PFSK-1 (cell line): Measurements from ENCODE around the gene ZNF22.

Experiments used
- FOXP2 ChIP-seq: optimal IDR thresholded peaks from 2 replicates; pipeline ENCODE3; 2011; ENCODE audit warnings: borderline replicate concordance, control low read depth, inconsistent platforms; ENCODE audit not compliant: insufficient read depth; ENCODE audit errors: extremely low read length, extremely low read depth
- POLR2AphosphoS5 ChIP-seq: IDR thresholded peaks from 2 replicates; pipeline ENCODE4 v1.6.1; 2012; ENCODE audit warnings: low read depth, mild to moderate bottlenecking, control low read depth, low read length, moderate library complexity
- SIN3A ChIP-seq: IDR thresholded peaks from 2 replicates; pipeline ENCODE4 v1.6.1; 2012; ENCODE audit warnings: mild to moderate bottlenecking, low read length, moderate library complexity, borderline replicate concordance; ENCODE audit not compliant: insufficient read depth
- TAF1 ChIP-seq: IDR thresholded peaks from 2 replicates; pipeline ENCODE4 v1.6.1; 2012; ENCODE audit warnings: low read length, control low read depth, borderline replicate concordance; ENCODE audit not compliant: insufficient read depth
- TF ChIP-seq, protein P1 (sequence below), 2 experiments: IDR thresholded peaks; 2 replicates each; pipeline versions ENCODE4 v1.6.1 to v1.8.0; 2011 to 2012; ENCODE audit warnings: low read depth in 2 of 2, low read length in 2 of 2, control low read depth in 1 of 2, inconsistent platforms in 1 of 2, mild to moderate bottlenecking in 1 of 2, moderate library complexity in 1 of 2; ENCODE audit not compliant: insufficient read depth in 1 of 2

The ZNF22 gene

DNA sequence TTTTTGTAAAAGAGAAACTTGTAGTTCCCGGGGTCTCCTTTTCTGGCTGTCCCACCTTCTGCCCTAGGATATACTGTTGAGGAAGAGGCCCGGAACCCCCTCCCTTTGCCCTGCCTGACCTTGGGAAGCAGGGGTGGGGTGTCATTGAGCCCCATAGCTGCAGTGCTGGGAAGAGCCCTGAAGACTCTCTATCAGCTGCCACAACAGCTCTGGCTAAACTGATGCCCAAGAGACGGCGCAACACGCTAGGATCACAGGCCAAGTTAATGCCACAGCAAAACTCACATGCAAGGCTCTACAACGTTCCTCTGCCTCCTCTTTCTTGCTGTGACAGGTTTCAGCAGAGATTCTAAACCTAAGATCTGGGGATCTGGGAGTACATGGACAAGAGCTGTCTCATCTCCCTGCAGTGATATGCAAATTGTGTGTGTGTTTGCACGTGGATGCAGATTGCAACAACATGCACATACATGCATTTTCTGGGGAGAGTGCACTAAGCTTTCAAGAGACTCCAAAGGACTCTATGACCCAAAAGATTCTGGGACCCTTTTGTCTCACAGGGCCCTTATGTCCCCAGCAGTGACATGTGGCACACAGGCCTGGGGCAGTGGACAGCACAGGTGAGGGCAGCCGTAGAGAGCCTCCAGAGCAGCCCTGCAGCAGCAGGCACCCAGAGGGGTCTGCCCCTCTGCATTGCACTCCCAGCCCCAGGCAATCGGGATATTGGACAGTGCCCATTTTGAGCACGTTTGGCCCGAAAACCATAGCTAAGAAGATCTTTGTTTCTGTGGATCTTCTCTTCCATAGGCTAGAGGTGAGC lies 38.6 kb upstream of the ZNF22 start:
- no peak for TF ChIP-seq SIN3A
- no peak for TF ChIP-seq FOXP2
- TF ChIP-seq, protein P1, sequence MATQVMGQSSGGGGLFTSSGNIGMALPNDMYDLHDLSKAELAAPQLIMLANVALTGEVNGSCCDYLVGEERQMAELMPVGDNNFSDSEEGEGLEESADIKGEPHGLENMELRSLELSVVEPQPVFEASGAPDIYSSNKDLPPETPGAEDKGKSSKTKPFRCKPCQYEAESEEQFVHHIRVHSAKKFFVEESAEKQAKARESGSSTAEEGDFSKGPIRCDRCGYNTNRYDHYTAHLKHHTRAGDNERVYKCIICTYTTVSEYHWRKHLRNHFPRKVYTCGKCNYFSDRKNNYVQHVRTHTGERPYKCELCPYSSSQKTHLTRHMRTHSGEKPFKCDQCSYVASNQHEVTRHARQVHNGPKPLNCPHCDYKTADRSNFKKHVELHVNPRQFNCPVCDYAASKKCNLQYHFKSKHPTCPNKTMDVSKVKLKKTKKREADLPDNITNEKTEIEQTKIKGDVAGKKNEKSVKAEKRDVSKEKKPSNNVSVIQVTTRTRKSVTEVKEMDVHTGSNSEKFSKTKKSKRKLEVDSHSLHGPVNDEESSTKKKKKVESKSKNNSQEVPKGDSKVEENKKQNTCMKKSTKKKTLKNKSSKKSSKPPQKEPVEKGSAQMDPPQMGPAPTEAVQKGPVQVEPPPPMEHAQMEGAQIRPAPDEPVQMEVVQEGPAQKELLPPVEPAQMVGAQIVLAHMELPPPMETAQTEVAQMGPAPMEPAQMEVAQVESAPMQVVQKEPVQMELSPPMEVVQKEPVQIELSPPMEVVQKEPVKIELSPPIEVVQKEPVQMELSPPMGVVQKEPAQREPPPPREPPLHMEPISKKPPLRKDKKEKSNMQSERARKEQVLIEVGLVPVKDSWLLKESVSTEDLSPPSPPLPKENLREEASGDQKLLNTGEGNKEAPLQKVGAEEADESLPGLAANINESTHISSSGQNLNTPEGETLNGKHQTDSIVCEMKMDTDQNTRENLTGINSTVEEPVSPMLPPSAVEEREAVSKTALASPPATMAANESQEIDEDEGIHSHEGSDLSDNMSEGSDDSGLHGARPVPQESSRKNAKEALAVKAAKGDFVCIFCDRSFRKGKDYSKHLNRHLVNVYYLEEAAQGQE (IDR thresholded peaks at IDR 0.05; ENCODE audit: insufficient read depth in 1 of 2, low read depth in 2 of 2, low read length in 2 of 2): no peak
- no peak for TF ChIP-seq TAF1

DNA sequence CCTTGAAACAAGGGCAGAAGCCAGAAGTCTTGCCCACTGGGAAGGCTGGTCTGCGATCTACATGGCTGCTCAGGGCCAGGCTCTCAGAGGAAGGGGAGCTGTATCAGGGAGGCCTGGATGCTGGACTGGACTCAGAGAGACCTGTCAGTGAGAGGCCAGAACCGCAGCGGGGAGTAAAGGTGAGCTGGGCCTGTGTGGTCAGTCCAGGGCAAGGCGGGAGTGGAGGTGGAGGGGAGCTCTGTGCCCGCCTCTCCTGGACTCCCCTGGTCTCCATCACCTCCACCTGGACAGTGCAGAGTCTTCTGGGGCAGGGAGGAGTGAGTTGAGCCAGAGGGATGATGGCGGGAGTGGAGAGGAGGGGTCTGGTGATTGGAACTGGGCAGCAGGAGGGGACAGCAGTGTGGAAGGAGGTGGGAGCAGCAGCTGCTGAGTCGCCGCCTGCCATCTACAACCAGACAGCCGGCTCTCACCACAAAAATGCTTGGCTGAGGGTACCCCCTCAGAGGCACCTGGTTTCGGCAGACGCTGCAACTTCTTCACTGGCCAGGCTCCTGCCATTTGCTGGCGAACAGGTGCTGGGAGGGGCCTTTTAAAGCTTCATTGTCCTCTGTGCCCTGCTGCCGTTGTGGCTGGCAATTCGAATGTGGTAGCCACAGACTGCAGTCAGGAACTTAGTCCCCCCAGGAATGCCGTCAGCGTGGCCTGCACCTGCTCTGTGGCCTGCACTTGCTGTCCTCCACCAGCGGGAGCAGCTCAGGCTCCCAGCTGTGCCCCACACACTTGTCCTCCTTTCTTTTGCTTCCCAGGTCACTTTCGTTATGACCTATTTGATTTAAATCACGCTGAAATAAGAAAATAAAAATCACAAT lies 37.6 kb upstream of the ZNF22 start:
- TF ChIP-seq TAF1 (no peak), SIN3A (no peak), POLR2AphosphoS5 (no peak), FOXP2 (no peak)
- TF ChIP-seq, protein P1 (IDR thresholded peaks at IDR 0.05; ENCODE audit: insufficient read depth in 1 of 2, low read depth in 2 of 2, low read length in 2 of 2): no peak

DNA sequence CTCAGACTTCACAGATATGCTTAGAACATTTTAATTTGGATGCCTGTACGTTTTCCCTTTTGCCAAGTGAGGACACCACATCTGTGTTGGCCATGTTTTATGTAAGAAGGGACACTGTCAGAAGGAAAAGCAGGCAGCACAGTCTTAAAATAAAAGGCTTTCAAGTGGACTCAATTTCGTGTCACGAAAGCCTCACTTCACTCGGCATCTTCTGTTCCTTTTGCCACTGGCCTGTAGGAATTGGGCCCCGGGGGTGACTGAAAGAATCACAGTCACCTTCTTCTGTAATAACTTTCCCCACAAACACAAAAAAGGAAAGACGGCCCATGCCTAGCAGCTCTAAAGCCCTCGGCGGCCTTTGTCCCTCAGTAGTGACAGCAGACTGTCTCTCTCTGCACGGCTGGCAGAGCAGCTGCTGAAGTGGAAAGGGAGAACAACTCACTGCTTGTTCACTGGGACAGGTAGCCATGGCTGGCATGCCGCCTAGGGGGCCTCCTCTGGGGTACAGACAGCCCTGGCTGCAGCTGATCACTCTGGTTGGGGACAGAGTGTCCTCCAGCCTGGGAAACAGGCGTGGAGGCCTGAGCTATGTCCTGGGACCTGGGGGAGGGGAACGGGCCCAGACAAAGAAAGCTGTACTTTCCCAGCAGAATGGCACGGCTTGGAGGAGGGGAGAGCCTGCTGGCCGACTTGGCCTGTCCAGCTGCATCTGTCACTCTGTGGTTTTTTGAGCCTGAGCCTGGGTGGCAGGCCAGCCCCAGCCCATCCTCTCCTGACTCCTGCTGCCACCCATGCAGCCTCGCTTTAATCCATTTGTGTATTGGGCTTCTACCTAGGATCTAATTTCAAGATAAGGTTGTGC lies 36.7 kb upstream of the ZNF22 start:
- TF ChIP-seq POLR2AphosphoS5 (no peak), TAF1 (no peak), FOXP2 (no peak), SIN3A (no peak)
- TF ChIP-seq, protein P1 (IDR thresholded peaks at IDR 0.05; ENCODE audit: insufficient read depth in 1 of 2, low read depth in 2 of 2, low read length in 2 of 2): no peak

DNA sequence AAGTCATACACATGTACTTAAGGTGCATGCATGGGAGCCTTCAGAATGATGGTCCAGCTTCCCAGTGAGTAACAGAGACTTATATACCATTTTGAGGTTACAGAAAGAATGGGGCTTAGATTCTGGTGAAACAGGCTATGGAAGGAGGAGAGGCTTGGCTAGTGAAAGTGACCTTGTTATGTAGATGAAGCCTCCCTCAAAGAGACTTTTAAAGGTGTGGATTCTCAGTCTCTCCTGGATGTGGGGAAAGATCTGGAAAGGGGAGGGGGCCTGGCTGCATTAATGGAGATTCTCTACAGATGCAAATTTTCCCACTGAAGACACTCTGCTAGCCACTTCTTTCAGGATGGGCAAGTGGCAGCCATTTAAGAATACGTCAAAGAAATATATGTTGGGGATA lies 35.6 kb upstream of the ZNF22 start:
- TF ChIP-seq TAF1 (no peak), SIN3A (no peak), POLR2AphosphoS5 (no peak), FOXP2 (no peak)
- TF ChIP-seq, protein P1 (IDR thresholded peaks at IDR 0.05; ENCODE audit: insufficient read depth in 1 of 2, low read depth in 2 of 2, low read length in 2 of 2): no peak
